Measurements from ENCODE around the gene CREB5. TPM values are rescaled to one million over a fixed set of nuclear protein-coding genes. Genes with fewer than 3 reads are reported as not detected.

The CREB5 gene
- total and polyA plus RNA-seq, 2 of the 8 experiments (the other 6 are each of a cell fraction or from before 2014, with no cell fraction given), result 2.4 to 2.7 TPM

GRCh38 chr7:28731092-28731658 is 318.9 kb downstream of the CREB5 start:
- Histone ChIP-seq H4K8ac (ENCODE audit: extremely low read depth, insufficient read depth, low read length) (no peak overlapping the region), H3K4me3 (ENCODE audit: extremely low read depth in 1 of 4, insufficient read depth in 2 of 4, low read depth in 3 of 4, low read length in 4 of 4) (no peak overlapping the region), H3K79me2 (ENCODE audit: control insufficient read depth in 1 of 2, insufficient read depth in 2 of 2, low read length in 2 of 2) (no peaks in the 10 kb centered on the region), H3K14ac (ENCODE audit: insufficient read length) (no peak overlapping the region), H3K23ac (ENCODE audit: insufficient read length) (no peak overlapping the region), H2AFZ (ENCODE audit: low read length) (no peak overlapping the region), H3K18ac (ENCODE audit: extremely low read depth, low read length) (no peak overlapping the region), H4K5ac (ENCODE audit: insufficient read length, low read depth, low read length) (no peak overlapping the region), H3K27ac (ENCODE audit: low read depth, low read length) (no peak overlapping the region), H2BK5ac (ENCODE audit: low read depth, low read length) (no peak overlapping the region), H3K36me3 (ENCODE audit: control insufficient read depth in 2 of 4, insufficient read depth in 4 of 4, low read length in 3 of 4) (no peaks in the 10 kb centered on the region), H2AK5ac (ENCODE audit: low read depth, low read length) (no peak overlapping the region), H3K23me2 (ENCODE audit: low read depth, low read length) (no peaks in the 10 kb centered on the region), H3K79me1 (ENCODE audit: low read depth, low read length) (no peaks in the 10 kb centered on the region), H3K4ac (replicated peaks; ENCODE audit: insufficient read length, low read depth, low read length) (no peak overlapping the region), H4K20me1 (replicated peaks in 1 of 2; ENCODE audit: control insufficient read depth in 1 of 2, insufficient read depth in 2 of 2, low read length in 2 of 2) (no peaks in the 10 kb centered on the region), H2BK120ac (replicated peaks; ENCODE audit: low read depth, low read length) (no peak overlapping the region), H2BK20ac (ENCODE audit: low read length) (no peak overlapping the region), H3K4me1 (replicated peaks in 1 of 4; ENCODE audit: control insufficient read depth in 3 of 4, insufficient read depth in 4 of 4, low read length in 3 of 4) (0 out of 7 replicates have a peak, but pooled peaks cover 0 to 2% (median 0%) of the 10 kb centered on the region in 4 experiments), H2BK15ac (ENCODE audit: low read length) (no peak overlapping the region), H3K9me3 (ENCODE audit: insufficient read depth in 2 of 2, low read depth in 1 of 2, low read length in 1 of 2) (no peaks in the 10 kb centered on the region), H3K4me2 (ENCODE audit: insufficient read depth in 1 of 2, low read depth in 2 of 2, low read length in 2 of 2) (no peak overlapping the region), H3K9ac (replicated peaks in 1 of 4; ENCODE audit: extremely low read depth in 1 of 4, low read depth in 3 of 4, low read length in 3 of 4) (no peak overlapping the region), H2BK12ac (ENCODE audit: low read depth, low read length) (no peak overlapping the region), H3K27me3 (replicated peaks in 1 of 4; ENCODE audit: control insufficient read depth in 3 of 4, extremely low read depth in 1 of 4, insufficient read depth in 3 of 4, low read length in 3 of 4) (no peaks in the 10 kb centered on the region), H4K91ac (replicated peaks; ENCODE audit: insufficient read length, low read length) (no peak overlapping the region), H3K56ac (replicated peaks; ENCODE audit: insufficient read length, low read depth, low read length) (no peak overlapping the region)
- ChIA-PET POLR2A (ENCODE audit: partially characterized antibody) (interaction anchor here (1.9 kb wide), 1 partner anchor 9 kb away, joined by 4 read pairs; no protein-coding TSS in a partner anchor), CTCF (ENCODE audit: partially characterized antibody) (interaction anchor here (0.6 kb wide), 1 partner anchor 23 kb away, joined by 3 read pairs; no protein-coding TSS in a partner anchor)
- TF ChIP-seq E2F6 (IDR thresholded peaks at IDR 0.05) (no peak), CEBPB (IDR thresholded peaks at IDR 0.05; ENCODE audit: low read depth, low read length) (no peak), TCF12 (IDR thresholded peaks at IDR 0.05; ENCODE audit: low read depth, low read length) (no peak), ZNF274 (IDR thresholded peaks at IDR 0.05; ENCODE audit: borderline replicate concordance, extremely low read depth, low read length) (no peak), PHF8 (conservative IDR thresholded peaks at IDR 0.05; ENCODE audit: low read depth, low read length) (no peak)
- FAIRE-seq (no peak), DNase-seq (ENCODE audit: low read depth in 1 of 2, low spot score in 2 of 2) (no peak)
- WGBS, 2 experiments (ENCODE audit: extremely low coverage in 1 of 2, insufficient coverage in 1 of 2, insufficient read length in 1 of 2, insufficient replicate concordance in 2 of 2, low coverage in 1 of 2, low lambda C conversion rate in 2 of 2, missing lambda C conversion rate in 1 of 2), result 88% methylated on average over 5 of the region's 5 CpGs; no CpG with 5 or more reads in 1 of the 2 experiments
